Activated CD8-positive, alpha-beta memory T cell treated with anti-CD3 and anti-CD28 coated beads for 48 hours (primary cell): ENCODE measurements around the gene USP10.
"Not testable (repeated sequence)": the region's sequence is repeated elsewhere in the genome, so short reads cannot be mapped to it uniquely, and the experiment has no call there.

Experiments used
- DNase-seq, 3 experiments: peaks; one replicate each; pipeline ENCODE4 v3.0.0-alpha.2; 2020; ENCODE audit warnings: low read depth in 2 of 3, low spot score in 2 of 3

Gene USP10

DNA sequence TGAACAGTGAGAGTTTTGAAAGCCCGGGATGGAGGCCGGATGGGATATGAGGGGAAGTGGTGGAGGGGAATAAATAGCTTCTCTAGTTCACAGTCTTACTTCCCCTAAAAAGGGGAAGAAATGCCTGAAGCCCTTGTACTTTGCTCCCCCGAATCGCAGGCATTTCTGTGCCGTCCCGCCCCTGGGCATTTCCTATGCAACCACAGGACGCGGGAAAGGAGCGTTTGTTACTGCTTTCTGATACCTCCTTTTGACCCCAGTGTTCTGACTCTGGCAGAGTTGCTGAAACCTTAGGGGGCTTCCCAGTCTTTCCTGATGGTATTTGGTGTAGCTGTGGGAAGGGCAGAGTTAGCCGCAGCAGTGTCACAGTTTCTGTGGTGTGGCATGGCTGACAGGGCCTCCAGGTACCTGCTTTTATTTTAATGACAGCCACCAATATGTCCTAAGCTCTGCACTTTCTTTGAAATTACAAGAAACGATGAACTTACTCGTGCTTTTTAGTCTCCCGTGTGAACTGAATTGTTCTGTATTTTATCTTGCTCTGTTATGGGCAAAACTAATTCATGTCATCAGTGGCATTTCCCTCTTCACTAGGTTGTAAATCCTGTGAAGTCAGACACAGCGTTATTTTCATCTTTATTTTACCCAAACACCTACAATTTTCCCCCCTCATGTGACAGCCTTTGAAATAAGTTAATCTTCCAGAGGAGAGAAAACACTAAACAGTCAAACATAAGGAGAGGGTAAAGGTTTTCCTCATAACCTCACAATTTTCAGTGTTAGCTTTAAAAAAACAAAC is 27.1 kb downstream of the USP10 start:
- no peak for DNase-seq

DNA sequence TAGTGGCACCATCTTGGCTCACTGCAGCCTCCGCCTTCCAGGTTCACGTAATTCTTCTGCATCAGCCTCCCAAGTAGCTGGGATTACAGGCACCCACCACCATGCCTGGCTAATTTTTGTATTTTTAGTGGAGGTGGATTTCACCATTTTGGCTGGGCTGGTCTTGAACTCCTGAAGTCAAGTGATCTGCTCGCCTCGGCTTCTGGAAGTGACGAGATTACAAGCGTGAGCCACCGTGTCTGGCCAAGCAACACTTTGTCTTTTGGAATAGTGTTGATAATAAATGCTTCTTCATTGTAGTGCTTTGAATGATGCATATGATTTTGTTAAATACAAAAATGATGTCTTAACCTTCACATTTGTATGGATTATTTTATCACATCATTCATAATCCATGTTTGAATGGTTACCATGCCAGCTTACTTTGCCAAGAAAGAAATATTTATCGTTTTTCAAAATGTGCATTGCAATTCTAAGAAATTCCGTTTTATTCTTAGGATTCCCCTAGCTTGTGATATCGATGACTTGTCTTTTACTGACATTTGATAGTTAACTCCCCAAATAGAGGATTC is 29.1 kb downstream of the USP10 start:
- no peak for DNase-seq

DNA sequence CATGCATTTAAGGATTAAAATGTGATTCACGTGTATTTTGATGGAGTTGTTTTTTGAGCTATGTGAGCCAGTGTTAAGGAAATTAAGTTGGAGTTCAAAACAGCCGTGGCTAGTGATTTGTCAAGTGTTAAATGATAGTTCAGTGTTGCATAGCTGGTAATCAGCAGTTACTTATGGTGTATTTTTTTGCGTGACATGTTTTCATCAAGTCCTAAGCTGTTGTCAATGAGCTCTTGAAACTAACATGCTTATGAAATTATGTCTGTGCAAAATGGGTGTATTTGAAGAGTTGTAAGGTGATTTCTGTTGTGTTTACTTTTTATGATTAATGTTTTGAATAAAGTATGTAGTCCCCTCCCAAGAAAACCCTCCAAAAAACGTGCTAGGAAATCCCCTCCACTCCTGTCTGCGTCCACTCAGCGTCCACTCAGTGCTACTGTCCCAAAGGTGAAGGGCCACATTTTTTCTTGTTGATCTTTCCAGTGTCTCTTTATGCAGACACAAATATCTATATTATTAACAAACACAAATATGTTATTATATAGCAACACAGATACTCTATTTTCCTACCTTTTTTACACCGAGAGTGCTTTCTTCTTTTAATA is 30.0 kb downstream of the USP10 start:
- no peak for DNase-seq

DNA sequence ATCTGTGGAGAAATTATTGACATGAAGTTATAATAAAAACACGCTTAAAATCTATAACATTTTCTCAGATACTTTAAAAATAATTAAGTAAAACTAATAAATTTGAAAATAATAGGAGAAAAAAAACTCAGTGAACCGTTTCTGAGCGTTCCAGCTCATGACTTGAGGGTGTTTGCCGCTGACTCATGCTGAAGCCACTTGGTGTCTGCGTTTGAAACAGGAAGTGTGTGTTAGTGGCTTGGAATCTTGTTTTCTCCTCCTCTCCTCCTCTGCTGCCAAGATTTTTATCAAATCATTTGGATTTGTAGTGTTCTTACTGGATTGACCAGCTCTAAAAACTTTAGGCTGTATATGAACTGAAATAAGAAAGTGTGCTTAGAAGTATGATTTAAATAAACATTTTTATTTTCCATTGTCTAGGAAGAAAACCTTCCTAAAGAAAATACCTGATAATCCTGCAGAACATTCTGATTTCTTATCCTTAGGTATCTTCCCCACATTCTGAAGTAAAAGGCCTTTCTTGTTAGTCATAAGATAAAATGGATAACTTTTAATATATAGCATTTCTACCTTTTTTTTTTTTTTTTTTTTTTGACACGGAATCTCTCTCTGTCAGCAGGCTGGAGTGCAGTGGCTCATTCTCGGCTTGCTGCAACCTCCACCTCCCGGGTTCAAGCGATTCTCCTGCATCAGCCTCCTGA is 30.8 kb downstream of the USP10 start:
- DNase-seq, result no peak

DNA sequence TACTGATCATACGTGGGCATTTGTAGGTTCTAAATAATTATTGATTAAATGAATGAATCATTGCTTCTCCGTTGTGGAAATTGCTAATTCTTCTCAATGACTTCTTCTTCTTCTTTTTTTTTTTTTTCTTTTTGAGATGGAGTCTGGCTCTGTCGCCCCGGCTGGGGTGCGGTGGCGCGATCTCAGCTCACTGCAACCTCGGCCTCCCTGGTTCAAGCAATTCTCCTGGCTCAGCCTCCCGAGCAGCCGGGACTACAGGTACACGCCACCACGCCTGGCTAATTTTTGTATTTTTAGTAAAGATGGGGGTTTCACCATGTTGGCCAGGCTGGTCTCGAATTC is 32.5 kb downstream of the USP10 start:
- DNase-seq, result not testable (repeated sequence)

DNA sequence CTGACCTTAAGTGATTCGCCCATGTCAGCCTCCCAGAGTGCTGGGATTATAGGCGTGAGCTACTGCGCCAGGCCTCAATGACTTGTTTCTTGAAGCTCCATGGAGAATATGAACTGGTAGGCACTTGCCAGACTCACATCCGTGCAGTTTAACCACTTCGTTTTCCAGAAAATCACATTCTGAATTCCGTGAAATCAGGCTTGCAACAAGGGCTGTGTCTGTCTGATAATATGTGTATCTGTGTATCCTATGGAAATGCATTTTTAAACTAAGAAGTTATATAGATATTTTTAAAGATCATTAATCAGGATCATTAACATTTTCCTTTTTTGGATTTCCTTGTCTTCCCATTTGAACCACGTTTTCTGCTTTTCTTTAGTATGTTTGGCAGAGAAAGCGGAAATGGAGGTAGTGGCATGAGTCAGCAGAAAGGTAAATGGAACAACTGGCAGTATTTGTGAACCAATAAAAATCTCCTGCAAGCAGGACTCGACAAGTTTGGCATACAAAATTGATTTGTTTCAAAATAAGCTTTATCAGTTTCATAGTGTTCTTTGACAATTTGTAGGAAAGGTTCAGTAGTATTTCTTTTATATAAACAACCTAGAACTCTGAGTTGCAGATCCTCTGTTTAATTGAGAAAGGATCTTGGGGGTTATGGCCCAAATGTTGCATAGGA is 33.0 kb downstream of the USP10 start:
- DNase-seq, result no peak

DNA sequence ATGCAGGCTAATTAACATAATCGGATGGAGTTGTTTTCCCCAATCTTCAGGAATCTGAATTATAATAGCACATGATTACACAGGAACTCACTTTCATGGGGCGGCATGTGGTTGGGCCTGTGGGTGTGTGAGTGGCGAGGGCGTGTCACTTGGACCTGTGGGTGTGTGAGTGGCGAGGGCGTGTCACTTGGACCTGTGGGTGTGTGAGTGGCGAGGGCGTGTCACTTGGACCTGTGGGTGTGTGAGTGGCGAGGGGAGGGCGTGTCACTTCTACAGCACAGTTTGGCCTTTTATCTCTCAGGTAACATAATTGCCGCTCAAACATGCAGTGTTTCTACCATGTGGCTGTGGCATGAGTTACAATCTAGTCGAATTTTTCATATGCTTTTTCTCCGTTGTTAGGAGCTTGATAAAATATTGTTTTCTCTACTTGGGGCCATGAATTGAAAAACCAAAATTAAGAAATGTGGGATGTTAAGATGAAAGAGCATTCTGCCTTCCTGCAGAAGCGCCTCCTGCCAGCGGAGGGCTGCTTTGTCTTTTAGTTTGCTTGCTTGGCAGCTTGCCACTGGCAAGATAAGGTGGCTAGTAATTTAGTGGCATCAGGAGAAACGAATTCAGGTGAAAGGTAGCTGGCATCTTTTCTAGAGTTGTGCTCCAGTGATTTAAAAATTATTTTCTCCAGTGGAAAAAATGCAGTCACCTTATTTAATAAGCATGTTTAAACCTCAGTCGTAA is 36.2 kb downstream of the USP10 start:
- no peak for DNase-seq

DNA sequence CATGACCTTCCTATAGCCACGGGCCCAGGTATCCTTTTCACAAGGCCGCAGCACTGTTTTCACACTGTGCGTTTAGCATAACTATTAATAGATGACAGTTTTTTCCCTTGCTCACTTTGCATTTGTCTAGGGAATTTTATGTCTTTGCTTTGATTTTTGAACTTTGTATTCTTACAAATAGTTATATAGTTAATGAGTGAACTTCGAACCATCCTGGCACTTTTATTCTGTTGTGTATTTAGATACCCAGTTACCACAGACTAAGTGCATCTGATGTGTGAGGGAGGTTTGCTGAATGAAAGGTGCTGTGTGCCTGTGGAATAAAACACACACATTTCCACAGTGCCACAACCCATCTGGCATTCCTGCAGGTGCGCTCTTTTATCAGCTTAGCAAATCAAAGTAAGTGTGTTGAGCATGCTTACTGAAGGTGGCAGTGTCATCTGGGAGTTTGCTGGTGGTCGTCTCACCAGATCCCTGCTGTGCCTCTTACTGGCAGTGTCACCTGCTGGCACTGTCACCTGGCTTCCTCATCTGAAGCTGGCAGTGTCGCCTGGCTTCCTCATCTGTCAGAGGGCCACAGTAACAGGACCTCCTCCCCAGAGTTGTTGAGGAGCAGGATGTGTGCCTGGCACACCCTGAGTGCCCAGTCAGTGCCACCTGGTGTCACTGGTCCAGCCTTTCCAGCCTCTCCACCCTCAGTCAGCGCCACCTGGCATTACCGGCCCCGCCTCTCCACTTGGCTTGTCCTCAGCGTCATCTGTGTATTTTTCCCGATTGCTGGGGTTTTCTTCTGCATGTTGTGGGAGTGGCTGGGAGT is 37.6 kb downstream of the USP10 start:
- no peak for DNase-seq

DNA sequence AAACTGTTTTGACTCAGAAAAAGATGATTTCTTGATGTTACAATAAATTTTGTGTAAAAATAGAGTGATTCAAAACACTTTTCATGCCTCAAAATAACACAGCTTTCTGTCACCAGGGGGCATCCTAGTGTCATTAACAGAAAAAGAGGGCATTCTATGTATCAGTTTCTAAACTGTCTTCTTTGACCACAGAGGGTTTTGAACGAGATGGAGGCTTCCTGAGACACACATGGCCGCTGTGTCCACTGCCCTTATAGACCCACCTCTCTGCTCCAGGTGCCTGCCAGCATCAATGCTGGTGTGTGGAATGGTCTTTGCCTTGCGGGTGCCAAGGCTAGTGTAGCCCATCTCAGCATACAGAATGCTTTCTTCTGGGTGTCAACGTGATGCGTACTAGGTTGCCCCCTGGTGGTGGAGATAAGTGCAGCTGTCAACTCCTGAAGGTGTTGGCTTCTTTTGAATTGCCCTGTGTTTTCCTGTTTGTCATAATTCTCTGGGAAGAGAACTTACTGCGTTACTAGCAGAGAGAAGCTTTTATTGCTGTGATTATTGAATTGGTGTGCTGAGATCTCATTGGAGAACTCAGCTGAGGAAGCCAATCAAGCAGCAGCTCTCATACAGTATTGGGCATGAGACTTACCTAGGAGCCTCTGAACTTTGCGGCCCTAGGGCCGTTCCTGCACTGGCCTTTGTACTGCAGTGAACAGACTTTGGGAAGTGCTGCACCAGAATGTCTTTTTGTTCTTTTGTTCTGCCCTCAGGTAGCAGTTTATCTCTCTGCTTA is 38.6 kb downstream of the USP10 start:
- peak; percentile 50 to 52 (median 52) for DNase-seq

DNA sequence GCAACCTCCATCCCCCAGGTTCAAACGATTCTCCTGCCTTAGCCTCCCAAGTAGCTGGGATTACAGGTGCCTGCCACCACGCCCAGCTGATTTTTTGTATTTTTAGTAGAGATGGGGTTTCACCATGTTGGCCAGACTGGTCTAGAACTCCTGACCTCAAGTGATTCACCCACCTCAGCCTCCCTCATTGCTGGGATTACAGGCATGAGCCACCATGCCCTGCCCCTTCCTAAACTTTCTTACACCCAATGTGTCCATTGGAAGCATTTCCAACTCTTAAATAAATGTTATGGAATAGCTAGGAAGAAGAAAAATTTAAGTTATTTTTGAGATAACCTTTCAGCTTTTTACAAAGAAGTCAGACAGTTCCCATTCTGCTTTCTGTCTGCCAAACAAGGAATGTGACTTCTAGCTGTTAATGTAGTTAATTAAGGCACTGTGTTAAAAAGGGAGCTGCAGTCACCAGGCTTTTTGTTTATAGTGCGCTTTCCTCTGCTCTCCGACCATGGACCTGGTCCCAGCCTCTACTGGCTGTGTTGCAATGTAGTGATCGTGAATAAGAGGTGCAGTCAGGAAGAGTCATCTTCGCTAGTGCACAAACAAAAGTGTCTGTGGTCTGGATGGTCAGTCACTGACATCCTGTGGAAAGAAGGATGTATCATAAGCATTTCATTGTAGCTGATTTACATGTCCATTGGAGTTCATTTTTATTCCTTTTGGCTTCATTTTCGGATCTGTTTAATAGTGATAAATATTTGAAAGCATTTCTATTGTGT is 39.7 kb downstream of the USP10 start:
- no peak for DNase-seq

DNA sequence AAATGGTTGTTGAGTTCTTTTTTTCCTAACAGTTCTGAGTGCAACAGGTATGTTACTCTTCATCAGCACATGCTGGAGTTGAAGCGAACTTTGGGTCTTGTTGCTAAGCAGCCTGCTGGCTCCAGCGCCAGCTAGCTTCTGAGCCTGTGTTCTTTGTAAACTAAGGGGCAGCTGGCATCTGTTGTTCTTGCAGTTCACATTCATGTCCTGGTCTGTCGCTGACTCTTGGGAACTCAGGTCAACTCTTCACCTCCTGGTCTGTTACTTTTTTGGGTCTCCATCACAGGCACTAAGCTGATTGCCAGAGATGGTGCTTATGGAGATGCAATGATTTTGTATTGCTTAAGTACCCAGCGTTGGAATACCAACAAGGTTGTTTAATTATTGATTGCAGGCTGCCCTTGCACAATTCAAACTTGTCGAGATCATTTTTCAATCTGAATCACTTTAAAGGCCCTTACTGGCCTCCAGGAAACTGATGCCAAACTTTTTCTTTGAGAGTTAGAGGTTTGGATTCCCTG is 40.9 kb downstream of the USP10 start:
- DNase-seq, result no peak

DNA sequence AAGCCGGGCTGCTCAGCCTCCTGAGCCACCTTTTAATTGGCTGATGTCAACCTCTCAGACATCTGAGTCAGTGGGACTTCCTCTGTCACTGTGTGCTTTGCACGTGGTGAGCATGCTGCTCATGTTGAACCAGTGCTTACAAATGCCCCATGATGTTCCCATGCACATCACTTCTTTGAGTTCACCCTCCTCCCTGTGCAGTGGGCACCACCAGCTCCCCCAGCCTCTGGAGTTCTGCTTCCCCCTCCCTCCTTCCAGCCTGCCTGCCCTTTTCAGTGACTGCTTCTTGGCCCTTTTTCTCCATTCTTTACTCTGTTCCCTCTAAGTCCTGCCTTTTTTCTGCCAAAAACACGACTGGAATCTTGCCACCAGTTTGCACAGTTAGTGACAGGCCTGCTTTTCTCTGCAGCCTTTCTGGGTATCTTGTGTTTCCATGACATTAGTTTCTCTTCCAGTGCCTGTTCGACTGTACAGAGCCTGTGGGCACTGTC is 41.6 kb downstream of the USP10 start:
- no peak for DNase-seq

DNA sequence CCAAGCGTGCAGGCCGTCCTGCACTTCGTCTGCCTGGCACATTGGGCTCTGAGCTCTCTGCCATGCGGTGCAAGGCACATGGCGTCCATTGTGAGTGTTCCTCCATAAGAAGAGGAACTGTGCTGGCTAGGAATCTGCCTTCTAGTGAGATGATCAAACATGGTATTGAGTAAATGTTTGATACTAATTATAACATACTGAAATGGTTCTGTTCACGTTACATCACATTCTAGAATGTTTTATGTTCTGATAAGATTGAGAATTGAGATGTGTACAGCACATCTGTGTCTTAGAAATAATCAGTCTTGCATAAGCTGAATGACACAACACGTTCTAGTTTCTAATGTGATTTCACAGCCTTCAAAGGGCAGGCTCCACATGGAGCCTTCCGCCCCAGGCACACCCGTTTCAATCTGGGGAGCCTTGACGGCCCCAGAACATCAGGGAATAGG is 42.9 kb downstream of the USP10 start:
- DNase-seq, result no peak

DNA sequence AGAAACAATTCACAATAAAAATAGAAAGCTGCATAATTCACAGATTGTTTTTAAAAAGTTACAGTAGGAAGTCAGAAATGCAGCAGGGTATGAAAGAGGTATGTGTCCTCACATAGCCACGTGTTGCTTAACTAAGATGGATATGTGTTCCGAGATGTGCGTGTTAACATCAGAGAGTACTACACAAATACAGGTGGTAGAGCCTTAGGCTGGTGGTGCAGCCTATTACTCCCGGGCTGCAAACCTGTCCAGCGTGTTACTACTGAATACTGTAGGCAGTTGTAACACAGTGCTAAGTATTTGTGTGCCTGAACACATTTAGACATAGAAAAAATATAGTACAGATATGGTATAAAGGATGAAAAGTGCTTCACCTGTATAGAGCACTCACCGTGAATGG is 46.4 kb downstream of the USP10 start:
- no peak for DNase-seq

DNA sequence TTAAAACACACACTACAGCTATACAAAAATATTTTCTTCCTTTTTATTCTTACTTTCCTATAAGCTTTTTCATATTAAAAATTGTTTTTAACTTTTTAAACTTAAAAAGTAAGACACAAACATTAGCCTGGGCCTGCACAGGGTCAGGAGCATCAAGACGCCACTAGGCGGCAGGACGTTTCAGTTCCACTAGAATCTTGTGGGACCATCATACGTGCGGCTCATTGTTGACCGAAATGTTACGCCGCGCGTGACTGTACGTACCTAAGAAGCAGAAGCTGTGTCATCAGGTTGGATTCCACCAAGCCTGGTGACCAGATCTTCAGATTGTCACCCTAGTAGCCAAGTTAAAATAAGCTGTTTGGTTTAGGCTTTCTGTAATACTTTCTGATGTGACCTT is 47.1 kb downstream of the USP10 start:
- DNase-seq, result no peak

DNA sequence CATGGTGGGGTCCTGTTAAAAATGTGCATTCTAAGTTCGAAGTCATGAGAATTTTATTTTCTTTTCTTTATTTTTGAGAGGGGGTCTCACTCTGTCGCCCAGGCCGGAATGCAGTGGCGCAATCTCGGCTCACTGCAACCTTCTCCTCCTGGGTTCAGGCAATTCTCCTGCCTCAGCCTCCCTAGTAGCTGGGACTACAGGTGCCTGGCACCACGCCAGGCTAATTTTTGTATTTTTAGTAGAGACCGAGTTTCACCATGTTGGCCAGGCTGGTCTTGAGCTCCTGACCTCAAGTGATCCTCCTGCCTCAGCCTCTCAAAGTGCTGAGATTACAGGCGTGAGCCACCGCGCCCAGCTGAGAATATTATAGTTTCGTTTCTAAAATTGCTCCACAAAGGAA is 48.4 kb downstream of the USP10 start:
- not testable (repeated sequence) for DNase-seq

DNA sequence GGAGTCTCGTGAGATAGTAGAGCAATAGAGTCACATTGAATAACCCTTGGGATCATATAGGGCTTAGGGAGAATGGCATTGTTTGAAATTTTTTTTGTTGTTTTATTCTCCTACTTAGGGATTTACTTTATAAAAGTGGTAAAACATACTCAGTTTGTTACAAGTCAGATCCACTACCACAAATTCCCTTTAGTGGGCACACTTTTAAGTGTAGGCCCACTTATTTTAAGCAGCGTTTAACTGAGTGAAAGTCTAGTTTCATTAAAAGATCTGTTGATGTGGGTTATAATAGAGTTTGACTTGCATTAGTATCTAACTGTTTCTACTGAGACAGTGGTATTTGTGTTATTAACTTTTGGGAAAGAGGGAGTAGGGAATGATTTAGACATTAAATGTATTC is 49.3 kb downstream of the USP10 start:
- DNase-seq, result no peak

DNA sequence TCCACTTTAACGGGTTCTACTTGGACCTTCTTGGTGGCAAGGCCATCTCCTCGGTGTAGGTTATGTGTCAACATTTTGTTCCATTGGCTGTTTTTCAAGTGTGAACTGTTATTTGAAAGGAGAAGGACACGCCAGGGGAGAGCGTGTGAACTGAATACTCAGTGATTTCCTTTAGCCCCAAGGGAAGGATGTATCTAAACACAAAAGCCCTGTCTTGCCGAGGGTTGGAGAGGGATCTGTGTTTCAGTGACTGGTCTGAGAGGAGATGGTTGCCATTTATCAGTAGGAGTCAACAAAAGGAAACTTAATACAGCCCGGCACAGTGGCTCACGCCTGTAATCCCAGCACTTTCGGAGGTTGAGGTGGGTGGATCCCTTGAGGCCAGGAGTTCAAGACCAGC is 50.0 kb downstream of the USP10 start:
- DNase-seq, result no peak
